ENCODE measurements around the gene ZNF595. TPM values are rescaled to one million over a fixed set of nuclear protein-coding genes. Genes with fewer than 3 reads are reported as not detected.
"Not testable (repeated sequence)": the region's sequence is repeated elsewhere in the genome, so short reads cannot be mapped to it uniquely, and the experiment has no call there.

ZNF595 gene
- total RNA-seq, 4 donors from 2014 or later = 25.1 to 57.7 (median 35.3) TPM

GRCh38 chr4:71830-72229, 18.7 kb downstream of the ZNF595 start:
- H3K4me3 ChIP-seq = no peak overlapping the region
- H3K9me3 ChIP-seq = peaks cover 0 to 43% of the 10 kb centered on the region in 2 donors
- no peaks in the 10 kb centered on the region for H3K36me3 ChIP-seq

GRCh38 chr4:85951-86350, 32.8 kb downstream of the ZNF595 start:
- Histone ChIP-seq H3K27me3 (no peaks in the 10 kb centered on the region), H3K4me1 (no peaks in the 10 kb centered on the region), H3K27ac (no peak overlapping the region), H3K4me3 (no peak overlapping the region), H3K9me3 (peaks cover 9 to 89% of the 10 kb centered on the region in 2 donors), H3K36me3 (no peaks in the 10 kb centered on the region)
- TF ChIP-seq, protein P1, sequence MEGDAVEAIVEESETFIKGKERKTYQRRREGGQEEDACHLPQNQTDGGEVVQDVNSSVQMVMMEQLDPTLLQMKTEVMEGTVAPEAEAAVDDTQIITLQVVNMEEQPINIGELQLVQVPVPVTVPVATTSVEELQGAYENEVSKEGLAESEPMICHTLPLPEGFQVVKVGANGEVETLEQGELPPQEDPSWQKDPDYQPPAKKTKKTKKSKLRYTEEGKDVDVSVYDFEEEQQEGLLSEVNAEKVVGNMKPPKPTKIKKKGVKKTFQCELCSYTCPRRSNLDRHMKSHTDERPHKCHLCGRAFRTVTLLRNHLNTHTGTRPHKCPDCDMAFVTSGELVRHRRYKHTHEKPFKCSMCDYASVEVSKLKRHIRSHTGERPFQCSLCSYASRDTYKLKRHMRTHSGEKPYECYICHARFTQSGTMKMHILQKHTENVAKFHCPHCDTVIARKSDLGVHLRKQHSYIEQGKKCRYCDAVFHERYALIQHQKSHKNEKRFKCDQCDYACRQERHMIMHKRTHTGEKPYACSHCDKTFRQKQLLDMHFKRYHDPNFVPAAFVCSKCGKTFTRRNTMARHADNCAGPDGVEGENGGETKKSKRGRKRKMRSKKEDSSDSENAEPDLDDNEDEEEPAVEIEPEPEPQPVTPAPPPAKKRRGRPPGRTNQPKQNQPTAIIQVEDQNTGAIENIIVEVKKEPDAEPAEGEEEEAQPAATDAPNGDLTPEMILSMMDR (IDR thresholded peaks at IDR 0.05) = no peak
- no peak for TF ChIP-seq POLR2A (IDR thresholded peaks at IDR 0.05)
- no peak for DNase-seq
- intact Hi-C loops (cut with DNase I; ENCODE audit: low total_unique reads) = no loop called here

More at GRCh38 chr4:71830-72229, 18.7 kb downstream of the ZNF595 start:
- TF ChIP-seq, protein P1 (IDR thresholded peaks at IDR 0.05) = no peak
- no peak for TF ChIP-seq POLR2A (IDR thresholded peaks at IDR 0.05)
- Histone ChIP-seq H3K27me3 (no peaks in the 10 kb centered on the region), H3K27ac (no peak overlapping the region), H3K4me1 (no peaks in the 10 kb centered on the region)
- intact Hi-C loops (cut with DNase I; ENCODE audit: low total_unique reads) = no loop called here
- no peak for DNase-seq

DNA sequence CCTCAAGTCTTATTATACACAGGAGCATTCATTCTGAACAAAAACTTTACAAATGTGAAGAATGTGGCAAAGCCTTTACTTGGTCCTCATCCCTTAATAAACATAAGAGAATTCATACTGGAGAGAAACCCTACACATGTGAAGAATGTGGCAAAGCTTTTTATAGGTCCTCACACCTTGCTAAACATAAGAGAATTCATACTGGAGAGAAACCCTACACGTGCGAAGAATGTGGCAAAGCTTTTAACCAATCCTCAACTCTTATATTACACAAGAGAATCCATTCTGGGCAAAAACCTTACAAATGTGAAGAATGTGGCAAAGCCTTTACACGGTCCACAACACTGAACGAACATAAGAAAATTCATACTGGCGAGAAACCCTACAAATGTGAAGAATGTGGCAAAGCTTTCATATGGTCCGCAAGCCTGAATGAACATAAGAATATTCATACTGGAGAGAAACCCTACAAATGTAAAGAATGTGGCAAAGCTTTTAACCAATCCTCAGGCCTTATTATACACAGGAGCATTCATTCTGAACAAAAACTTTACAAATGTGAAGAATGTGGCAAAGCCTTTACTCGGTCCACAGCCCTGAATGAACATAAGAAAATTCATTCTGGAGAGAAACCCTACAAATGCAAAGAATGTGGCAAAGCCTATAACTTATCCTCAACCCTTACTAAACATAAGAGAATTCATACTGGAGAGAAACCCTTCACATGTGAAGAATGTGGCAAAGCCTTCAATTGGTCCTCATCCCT, 33.6 kb downstream of the ZNF595 start:
- intact Hi-C loops (cut with DNase I; ENCODE audit: low total_unique reads); H3K27me3 ChIP-seq; H3K4me1 ChIP-seq; H3K36me3 ChIP-seq; H3K27ac ChIP-seq; H3K4me3 ChIP-seq; DNase-seq: not testable (repeated sequence)
- peaks cover 9 to 88% of the 10 kb centered on the region in 2 donors for H3K9me3 ChIP-seq

GRCh38 chr4:98386-98785, 45.3 kb downstream of the ZNF595 start:
- H3K27me3 ChIP-seq = no peaks in the 10 kb centered on the region
- H3K4me1 ChIP-seq = no peaks in the 10 kb centered on the region
- TF ChIP-seq, protein P1 (IDR thresholded peaks at IDR 0.05) = no peak
- no peaks in the 10 kb centered on the region for H3K36me3 ChIP-seq
- no peak overlapping the region for H3K27ac ChIP-seq
- DNase-seq = no peak
- intact Hi-C loops (cut with DNase I; ENCODE audit: low total_unique reads) = no loop called here
- H3K9me3 ChIP-seq = peaks cover 0 to 49% of the 10 kb centered on the region in 2 donors
- H3K4me3 ChIP-seq = no peak overlapping the region

DNA sequence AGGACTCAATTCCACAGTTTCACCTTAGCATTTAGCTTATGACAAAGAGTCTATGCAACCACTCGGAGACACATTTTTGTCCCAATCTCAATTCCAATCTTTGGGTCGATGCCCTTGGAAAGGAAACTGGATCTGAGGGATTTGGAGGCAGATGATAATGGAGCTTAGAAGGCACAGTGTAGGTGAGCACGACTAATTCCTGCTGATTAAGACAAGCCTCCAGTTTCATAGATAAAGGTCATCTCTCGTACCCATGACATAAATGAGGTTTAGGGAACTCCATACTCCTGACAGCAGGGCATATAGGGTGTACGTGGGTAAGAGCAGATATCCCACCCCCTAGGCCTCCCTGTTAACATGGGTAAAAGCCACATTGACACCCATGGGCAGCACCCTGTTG, 46.7 kb downstream of the ZNF595 start:
- Histone ChIP-seq H3K27ac (no peak overlapping the region), H3K9me3 (peaks cover 0 to 40% of the 10 kb centered on the region in 2 donors), H3K4me1 (no peaks in the 10 kb centered on the region), H3K4me3 (no peak overlapping the region), H3K36me3 (no peaks in the 10 kb centered on the region), H3K27me3 (no peaks in the 10 kb centered on the region)
- DNase-seq = no peak
- intact Hi-C loops (cut with DNase I; ENCODE audit: low total_unique reads) = no loop called here
- TF ChIP-seq, protein P1 (IDR thresholded peaks at IDR 0.05) = no peak
- no peak for TF ChIP-seq POLR2A (IDR thresholded peaks at IDR 0.05)

All from uterus (tissue), 4 donors.